Right ventricle myocardium inferior (tissue), 1 donor: ENCODE results near the gene SORCS2. TPM values are rescaled to one million over a fixed set of nuclear protein-coding genes. Genes with fewer than 3 reads are reported as not detected.
A peak's percentile ranks its signal among the peaks of the same experiment; 100 is the strongest.

Source experiments
- ATAC-seq: fragments of 200-7000 bp; cut with Tn5 transposase; one replicate; pipeline ENCODE4 v1.9.1; 2020; ENCODE audit warnings: mild to moderate bottlenecking, moderate library complexity
- DNase-seq: peaks from one replicate; pipeline ENCODE4 v3.0.0; 2021; ENCODE audit errors: missing footprints
- intact Hi-C: fragments of 100-400 bp; cut with DNase I; formaldehyde crosslinking; loops from one replicate; pipeline ENCODE4 v1.11.0; 2022
- total RNA-seq: library from RNA; stranded (reverse); fragmentation: NEBNext Ultra II Directional; extraction: Animal tissue kit (Norgen Biotek cat#: 25700); gene quantifications from one replicate; pipeline ENCODE4 v1.2.1, GENCODE V29; 2021
- donor health status: DM: no; HTN: yes; CAD: no; lungs with severe emphysema.

SORCS2 gene
- total RNA-seq, 1 donor from 2014 or later, result 1.1 TPM

DNA sequence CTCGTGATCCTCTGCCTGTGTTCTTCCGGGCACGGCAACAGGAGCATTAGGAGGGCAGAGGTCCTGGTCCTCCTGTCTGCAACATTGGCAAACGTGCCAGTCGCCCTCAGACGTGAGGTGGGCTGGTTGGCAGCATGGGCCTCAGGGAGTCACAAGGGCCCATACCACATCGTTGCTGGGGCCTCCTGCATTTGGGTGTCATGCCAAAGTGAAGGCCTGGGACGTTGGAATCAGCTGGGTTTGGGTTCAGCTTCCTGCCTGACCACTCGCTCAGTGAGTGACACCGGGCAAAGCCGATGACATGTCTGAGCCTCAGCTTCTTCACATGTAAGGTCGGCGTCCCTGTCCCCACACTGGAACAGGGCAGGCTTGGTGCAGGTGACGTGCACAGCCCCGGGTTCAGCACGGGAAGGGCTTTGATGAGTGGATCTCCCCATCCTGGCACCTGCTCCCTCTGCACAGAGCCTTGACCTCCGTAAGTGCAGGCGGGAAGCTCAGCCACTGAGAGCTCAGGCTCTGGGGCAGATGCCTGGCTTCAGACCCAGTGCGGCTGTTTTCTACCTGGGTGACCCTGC lies 150.8 kb downstream of the SORCS2 start:
- intact Hi-C loops, result no loop called here
- DNase-seq, result peak; percentile 6
- no peak for ATAC-seq

DNA sequence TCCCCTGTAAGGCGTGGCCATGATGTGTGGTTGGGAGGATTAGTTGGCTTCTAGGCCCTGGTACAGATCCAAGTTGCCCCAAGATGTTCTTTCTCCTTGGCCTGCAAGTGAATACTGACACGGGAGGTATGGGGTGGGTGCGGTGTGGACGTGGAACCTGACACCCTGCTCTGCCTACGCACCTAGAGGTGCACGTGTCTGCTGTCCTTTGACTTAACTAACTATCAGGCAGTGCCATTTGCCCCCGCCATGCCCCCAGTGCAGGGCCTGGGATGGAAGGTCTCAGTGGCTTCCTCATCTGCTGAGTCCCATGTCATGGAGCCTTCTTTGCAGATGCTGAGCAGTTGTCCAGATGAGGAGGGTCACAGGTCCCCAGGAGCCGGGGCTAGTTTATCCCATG lies 151.6 kb downstream of the SORCS2 start:
- ATAC-seq, result no peak
- intact Hi-C loops, result no loop called here
- DNase-seq, result peak; percentile 65

DNA sequence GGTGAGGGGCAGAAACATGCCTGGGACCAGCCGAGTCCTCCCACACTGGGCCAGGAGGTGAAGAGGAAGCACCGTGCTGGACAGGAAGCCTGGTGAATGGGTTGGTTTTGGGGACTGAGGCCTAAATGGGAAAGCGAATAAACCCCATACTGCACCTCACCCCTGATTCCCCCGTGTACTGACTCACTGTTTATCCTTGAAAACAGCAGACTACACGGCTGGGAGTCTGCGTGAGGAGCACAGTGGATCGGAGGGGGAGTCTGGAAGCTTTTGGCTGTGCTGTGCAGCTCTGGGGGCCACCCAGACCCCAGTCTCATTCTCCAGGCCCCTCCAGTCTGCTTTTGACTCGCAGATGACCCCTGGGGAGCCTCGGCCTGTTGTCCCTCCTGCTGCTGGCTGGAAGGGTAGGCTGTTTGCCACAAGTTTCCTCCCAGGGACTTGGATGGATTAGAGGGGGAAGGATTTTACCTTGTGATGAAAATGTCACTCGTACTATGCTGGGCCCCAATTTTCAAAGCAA lies 152.4 kb downstream of the SORCS2 start:
- intact Hi-C loops, result no loop called here
- DNase-seq, result peak; percentile 11
- no peak for ATAC-seq

DNA sequence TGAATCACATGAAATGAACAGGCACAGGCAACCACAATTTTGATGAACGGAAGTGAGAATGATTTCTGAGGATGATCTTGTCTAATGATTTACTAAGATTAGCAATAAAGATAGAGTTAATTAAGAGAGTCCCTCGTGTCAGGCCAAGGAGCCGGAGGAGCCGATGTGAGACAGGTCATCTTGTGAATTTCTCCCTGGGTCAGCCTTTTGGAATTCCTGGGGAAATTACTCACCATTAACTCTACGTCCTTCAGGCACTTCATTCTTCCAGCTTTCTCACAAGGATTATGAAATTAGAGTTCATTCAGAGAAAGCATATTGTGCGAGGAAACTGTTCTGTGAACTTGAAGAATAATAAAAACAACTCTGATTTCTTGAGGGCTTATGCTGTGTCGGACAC lies 155.6 kb downstream of the SORCS2 start:
- intact Hi-C loops, result no loop called here
- no peak for ATAC-seq
- DNase-seq, result peak; percentile 43

DNA sequence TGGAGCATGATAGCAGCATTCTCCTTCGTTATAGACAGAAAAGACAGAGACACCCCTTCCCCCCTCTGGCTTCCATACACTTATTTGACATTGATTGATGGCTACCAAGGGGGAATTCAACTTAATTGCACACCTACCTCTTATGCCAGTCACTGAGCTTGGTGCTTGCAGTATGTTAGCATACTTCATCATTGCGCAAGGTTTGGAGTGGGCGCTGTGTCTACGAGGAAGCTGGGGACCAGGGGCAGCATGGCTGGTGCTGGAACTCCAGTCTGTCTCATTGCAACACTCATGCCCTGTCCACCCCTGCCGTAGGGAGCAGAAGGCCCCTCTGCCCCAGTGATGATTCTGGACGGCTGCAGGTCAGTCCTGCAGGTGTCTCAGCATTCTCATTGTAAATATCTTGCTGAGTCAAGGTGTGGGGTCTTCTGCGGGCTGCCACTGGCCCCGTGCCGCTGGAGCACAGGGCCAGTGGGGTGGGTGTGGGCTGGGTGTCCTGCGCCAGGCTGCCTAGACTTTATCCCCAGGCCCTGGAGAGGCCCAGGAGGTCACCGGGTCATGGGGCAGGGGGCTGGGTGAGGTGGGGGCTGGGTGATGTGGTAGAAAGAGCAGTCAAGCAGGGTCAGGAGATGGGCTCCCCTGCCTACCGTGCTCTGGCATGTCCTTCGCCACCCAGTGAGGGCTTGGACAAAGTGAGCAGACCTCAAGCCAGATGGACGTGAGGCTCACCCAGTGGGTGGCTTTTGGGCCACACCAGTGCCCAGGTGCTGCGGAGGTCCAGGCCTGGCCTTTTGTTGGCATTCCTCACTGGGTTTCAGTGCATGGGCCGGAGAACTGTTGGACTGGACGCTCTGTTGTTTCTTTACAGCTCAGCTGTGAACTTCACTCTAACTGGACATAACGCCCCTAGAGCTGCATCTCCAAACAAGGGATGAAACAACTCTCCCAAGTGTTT lies 156.9 kb downstream of the SORCS2 start:
- ATAC-seq (no peak), DNase-seq (peak; percentile 34)
- intact Hi-C loops, result no loop called here

DNA sequence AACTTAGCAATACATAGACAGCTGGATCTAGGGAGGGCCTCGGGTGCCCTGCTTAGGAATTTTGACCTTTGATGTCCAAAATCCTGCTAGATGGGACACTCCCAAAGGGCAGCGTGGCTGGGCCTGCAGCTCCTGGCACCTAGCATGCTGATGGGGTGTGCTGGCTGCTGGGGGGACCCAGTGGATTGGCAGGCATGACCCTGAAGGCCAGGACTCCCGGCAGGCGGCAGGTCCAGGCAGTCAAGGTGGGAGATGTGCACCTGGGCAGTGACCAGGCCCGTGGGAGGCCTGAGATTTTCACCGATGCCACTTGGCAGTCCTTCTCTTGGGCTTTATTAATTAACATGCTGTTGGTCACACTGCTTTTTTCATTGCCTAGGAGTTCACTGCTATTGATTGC lies 158.1 kb downstream of the SORCS2 start:
- intact Hi-C loops, result no loop called here
- ATAC-seq, result no peak
- peak; percentile 32 for DNase-seq

DNA sequence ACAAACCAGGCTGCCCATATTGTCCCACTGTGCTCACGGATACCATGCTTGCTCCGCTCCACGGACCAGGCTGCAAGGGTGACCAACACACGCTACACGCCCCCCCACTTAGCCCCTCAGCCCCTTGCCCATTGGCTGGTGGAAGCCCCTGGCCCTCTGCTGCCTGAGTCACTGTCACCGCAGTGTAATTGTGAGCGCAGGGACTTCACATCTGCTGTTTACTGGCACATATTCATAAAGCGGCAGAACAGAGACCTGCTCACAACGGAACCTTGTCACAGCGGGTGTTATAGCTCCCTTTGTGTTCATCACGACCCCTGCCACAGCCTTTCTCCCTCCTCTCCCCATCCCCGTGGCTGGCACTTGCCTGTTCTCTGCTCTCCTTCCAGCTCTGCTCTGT lies 158.7 kb downstream of the SORCS2 start:
- ATAC-seq (no peak), DNase-seq (peak; percentile 63)
- intact Hi-C loops, result no loop called here

DNA sequence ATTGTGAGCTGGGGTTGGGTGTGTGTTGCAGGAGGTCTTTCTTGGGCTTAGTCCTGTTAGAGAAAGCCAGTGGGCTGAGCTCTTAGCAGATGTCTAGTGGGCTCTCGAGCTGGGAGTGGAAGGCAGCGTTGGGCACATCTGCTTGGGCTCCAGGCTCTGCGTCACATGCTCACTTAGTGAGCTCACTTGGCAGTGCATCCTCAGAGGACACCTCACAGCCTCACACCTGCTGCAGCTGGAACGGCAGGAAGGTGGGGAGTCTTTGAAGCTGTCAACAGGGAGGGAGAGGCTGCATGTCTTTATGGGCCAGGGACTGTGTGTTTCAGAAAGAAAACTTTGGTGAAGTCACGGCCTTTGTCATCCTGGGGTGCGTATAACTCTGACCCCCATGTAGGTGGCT lies 160.1 kb downstream of the SORCS2 start:
- ATAC-seq, result no peak
- peak; percentile 23 for DNase-seq
- intact Hi-C loops, result no loop called here

DNA sequence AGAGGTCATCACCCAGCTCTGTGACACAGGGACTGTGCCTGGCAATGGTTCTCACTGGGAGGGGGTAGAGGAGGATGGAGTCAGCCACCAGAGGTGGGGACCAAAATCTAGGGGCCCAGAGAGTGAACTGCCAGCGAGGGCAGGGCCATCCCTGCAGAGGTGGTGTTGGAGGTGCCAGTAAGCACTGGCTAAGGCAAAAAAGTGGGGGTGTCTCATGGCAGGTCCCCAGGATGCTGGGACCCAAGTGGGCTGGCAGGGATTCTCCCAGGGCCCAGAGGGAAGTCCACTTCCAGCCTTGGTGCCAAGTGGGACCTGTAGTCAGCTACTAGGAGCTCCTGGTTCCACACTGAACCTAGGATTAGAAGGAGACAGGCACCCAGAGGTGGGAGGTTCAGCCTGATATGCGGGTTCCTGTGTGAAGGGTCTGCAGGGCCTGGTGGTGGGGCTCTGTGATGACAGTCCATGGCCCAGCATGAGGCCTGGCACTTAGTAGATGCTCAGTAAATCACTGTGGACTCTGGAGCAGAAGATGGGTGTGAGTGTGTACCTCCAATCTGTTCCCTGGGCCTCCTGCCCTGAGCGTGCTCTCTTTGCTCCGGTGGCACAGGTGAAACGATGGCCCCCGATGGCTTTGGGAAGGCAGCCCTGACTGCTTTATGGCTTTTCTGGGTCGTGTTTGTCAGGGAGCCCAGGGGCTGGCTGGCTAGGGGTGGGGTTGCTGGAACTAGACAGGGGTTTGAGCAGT lies 160.9 kb downstream of the SORCS2 start:
- peak; percentile 52 for DNase-seq
- intact Hi-C loops, result no loop called here
- ATAC-seq, result no peak

DNA sequence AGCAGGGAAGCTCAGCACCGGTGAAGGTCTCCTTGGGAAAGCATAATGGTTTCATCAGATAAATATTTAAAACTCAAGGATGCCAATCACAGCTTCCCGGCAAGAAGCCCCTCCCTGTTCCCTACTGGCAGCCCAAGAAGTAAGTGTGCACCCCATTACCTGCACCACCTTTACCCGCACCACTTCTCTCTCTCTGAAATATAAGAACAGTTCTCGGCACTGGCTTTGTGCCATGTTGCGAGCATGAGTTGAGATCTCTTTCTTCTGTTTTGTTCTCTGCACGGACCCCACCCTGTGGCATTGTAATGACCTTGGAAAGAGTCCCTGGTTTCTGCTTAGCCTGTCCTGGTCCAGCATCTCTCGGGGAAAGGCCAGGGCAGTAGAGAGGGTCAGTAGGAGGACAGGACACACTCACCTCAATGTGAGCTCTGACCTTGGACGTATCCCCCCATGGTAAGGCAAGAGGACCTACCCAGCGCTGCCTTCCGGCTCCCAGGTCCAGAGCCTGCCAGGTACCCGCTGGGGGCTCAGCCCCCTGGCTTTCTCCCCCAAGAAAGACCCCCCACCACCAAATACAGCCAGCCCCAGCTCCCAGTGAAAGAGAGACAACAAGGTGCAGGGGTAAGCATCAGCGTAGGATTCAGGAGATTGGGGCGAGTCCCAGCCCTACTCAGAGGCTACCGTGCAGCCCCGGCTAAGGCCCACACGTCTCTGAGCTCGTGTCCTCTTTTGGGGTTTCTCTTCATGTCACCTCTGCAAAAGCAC lies 161.7 kb downstream of the SORCS2 start:
- intact Hi-C loops, result no loop called here
- ATAC-seq (no peak), DNase-seq (peak; percentile 18)

DNA sequence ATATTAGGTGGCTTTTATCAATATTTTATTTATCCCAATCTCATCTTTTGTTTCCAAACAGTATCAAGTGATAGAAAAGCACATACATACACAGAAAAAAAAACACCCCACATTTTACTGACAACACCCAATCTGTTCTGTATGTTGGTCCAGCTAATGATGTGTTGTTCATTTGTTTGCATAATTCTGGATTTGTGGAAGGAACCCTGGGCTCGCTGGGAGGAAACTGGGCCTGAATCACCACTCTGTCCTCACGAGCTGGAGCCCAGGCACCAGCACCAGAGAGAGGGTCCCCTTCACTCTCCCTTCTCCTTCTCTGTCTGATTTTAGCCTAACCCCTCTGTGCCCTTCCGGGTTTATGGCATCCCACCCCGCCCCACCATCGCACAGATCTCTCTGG lies 162.6 kb downstream of the SORCS2 start:
- intact Hi-C loops, result no loop called here
- ATAC-seq, result no peak
- DNase-seq, result peak; percentile 27

DNA sequence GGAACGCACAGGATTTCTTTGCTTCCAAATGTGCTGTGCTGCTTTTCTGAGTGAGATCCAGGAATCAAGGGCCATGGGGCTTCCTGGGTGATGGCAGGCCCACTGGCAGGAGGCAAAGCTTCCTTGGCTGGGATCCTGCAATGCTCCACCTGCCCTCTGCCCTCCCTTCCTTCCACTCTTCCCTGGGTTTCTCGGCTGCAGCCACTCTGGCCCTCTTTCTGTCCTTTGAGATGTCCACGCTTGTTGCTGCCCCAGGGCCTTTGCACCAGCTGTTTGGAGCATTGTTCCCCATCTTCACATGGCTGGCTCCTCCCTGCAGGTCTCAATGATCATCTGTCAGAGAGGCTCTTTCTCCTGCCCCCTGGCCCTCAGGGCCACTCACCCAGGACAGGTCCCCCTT lies 163.5 kb downstream of the SORCS2 start:
- ATAC-seq (no peak), DNase-seq (peak; percentile 33)
- intact Hi-C loops, result no loop called here

DNA sequence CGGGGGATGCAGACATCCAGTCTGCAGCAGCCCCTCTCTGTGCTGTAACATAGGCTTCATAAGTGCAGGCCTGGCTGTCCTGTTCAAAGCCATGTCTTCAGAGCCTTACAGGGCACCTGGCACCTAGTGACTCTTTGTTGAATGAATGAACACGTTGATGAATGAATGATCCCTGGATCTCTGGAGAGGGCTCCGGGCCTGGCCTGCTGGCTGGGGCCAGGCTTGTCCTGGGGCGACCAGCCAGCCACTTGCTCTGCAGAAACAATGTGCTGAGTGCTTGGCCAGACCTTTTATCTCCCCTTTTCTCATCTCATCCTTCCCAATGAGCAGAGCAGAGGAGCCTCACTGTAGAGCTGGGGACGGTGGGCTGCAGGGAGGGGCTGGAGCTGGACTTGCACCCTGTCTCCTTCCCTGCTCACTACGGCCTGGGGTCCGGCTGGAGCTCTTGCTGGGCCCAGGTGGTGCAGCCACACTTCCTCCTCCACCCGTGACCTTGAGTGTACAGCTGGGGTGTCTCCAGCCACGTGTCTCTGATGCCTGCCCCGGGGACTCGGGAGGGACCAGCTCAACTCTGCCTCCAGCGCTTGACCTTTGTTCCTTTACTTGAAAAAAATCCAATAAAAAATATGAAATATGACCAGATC lies 164.5 kb downstream of the SORCS2 start:
- DNase-seq (peak; percentile 48), ATAC-seq (no peak)
- intact Hi-C loops, result no loop called here

DNA sequence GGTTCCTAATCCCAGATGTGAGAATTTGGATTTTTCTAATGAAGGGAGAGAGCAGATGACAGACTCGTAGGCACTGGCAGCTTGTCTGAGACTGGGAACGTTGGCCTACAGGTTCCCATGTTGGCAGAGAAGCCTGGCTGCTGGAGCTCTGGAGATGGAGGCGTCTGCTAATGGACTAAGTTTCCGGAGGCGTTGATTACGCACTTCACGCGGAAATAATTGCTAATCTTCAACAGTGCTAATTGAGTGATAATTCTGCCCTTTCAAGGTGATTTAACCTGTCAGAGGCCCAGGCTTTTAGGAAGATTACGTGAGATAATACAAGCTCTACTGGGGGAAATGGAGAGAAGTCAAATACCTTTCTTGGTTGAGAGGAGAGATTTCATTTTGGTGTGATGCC lies 165.0 kb downstream of the SORCS2 start:
- no peak for ATAC-seq
- no peak for DNase-seq
- intact Hi-C loops, result no loop called here

DNA sequence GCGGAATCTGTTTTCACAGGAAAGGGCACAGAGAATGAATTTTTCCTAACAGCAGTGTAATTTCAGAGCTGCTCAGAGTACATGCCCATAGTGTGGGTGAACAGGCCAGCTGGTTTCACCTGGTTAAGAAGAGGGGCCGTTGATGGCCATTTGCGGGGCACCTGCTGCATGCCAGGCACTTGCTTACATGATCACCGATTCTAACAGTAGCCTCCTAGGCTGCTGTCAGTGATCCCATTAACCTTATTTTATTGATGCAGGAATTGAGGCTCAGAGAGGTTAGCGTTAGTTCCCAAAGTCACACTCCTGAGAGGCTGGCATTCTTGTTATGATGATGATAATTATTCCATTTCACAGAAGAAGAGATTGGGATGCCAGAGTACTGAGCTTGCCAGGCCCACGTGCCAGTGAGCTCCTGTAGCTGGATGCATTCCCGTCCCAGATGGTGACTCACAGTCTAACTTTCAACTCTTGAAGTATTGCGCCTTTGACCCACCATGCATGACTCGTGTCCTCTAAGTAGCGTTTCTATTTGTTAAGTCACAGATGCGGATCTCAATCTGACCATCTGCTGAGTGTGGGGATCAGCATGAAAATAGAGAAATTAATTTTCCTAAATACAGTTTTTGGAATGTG lies 165.9 kb downstream of the SORCS2 start:
- no peak for DNase-seq
- peak; percentile 81 for ATAC-seq
- intact Hi-C loops, result no loop called here

DNA sequence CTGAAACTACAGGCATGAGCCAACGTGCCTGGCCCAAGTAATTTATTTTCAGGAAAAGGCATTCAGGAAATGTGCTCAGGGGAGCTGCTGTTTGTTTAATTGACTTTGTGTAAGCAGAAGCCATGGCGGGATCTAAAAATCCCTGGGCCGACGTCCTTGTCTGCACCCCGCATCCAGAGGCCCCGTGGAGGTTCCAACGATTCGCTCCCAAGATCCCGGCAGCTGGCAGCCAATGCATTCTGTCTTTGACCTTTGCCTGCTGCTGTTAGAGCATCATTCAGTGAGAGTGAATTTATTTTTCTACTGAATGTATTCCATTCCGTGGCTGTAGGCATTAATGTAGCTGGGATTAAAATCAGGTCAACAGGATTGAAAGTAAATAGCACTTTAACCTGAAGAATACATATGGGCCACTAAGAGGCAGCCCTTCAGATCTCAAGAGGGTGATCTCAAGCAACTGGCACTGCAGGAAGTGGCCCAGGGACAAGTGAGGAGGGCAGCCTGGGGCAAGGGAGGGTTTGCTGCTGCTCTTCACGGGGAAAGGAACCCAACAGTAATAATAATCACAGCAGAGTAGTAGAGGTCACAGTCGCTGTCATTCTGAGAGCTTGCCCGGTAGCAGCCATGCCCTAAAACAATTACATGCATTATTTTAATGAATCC lies 167.2 kb downstream of the SORCS2 start:
- ATAC-seq (no peak), DNase-seq (peak; percentile 67)
- intact Hi-C loops, result no loop called here

DNA sequence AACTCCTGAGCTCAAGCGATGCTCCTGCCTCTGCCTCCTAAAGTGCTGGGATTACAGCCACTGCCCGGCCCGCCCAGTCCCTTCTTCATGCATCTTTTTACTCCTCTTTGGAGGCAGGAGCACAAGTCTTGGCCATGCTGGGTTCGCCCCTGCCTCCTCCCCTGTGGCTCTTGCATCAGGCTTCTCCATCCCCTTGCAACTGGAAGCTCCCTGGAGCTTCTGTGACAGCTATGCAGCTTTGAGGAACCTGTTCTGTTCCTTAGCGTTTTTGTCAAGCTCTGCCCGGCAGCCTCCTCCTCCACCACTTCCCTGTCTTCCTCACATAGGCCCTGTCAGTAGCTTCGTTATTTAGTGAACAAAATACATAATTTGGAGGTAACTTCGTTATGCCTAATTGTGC lies 168.5 kb downstream of the SORCS2 start:
- DNase-seq, result no peak
- intact Hi-C loops, result no loop called here
- ATAC-seq, result no peak
